T-helper 17 cell (primary cell): ENCODE data around the gene C1QTNF7. TPM values are rescaled to one million over a fixed set of nuclear protein-coding genes. Genes with fewer than 3 reads are reported as not detected.

ENCODE experiments used
- ATAC-seq: fragments of 150-1000 bp; cut with Tn5 transposase; 2 replicates; pipeline ENCODE4 v1.10.0; 2021; ENCODE audit warnings: mild to moderate bottlenecking, moderate library complexity
- DNase-seq, 3 donors: peaks; one replicate each; pipeline versions ENCODE4 v3.0.0 to v3.0.0-alpha.2; 2020 to 2021
- H3K9me3 ChIP-seq: one replicate; pipeline ENCODE4 v1.7.0; 2013; ENCODE audit warnings: low read length, mild to moderate bottlenecking; ENCODE audit not compliant: control insufficient read depth, poor library complexity, severe bottlenecking
- H3K27ac Mint-ChIP-seq: one replicate; pipeline ENCODE4 v1.8.0; 2022; ENCODE audit warnings: mild to moderate bottlenecking, moderate library complexity, mixed read lengths
- H3K27me3 Mint-ChIP-seq: one replicate; pipeline ENCODE4 v1.8.0; 2022; ENCODE audit warnings: mixed read lengths
- H3K36me3 Mint-ChIP-seq: one replicate; pipeline ENCODE4 v1.8.0; 2022; ENCODE audit warnings: low read depth, mixed read lengths
- H3K4me1 Mint-ChIP-seq: one replicate; pipeline ENCODE4 v1.8.0; 2022; ENCODE audit warnings: mild to moderate bottlenecking, mixed read lengths
- H3K4me3 Mint-ChIP-seq: one replicate; pipeline ENCODE4 v1.8.0; 2022; ENCODE audit warnings: mild to moderate bottlenecking, moderate library complexity, mixed read lengths
- total RNA-seq, 4 donors: library from RNA in 2 of 4; stranded (reverse) in 2 of 4; gene quantifications; one replicate each; pipeline ENCODE4 v1.2.3 and lab custom pipeline; 2022 to 2026

Gene C1QTNF7
- total RNA-seq, 2 donors from 2014 or later: not detected

- DNase-seq (no peak), ATAC-seq (no peak)
- H3K4me3 Mint-ChIP-seq: no peak overlapping the region
- H3K27ac Mint-ChIP-seq: no peak overlapping the region
- no peaks in the 10 kb centered on the region for H3K9me3 ChIP-seq
- H3K36me3 Mint-ChIP-seq: peaks cover 3% of the 10 kb centered on the region
- H3K4me1 Mint-ChIP-seq: peaks cover 5% of the 10 kb centered on the region
- H3K27me3 Mint-ChIP-seq: no peaks in the 10 kb centered on the region
Observed at GRCh38 chr4:15420642-15421041, 7.2 kb upstream of the C1QTNF7 start.

DNA sequence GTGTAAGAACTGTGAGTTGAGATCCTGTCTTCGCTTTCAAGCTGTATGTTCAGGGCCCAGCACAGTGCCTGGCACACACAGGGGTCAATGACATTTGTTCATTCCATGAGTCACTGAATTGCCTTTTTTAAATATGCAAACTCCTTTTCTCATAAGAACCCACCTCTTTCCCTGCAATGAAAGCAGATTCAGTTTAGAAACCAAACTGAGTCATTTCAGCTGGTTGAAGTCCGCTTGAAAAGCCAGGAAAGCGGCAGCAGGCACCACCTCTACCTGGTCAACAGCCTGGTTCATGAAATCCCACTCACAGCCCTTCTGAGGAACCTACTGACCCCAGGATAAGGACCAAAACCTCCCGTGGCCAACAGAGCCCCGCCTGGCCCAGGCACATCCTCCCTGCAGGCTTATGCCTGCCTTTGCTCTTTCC, 4.5 kb upstream of the C1QTNF7 start:
- Mint-ChIP-seq H3K27me3 (no peaks in the 10 kb centered on the region), H3K4me1 (peaks cover 5% of the 10 kb centered on the region), H3K27ac (no peak overlapping the region), H3K4me3 (no peak overlapping the region), H3K36me3 (peaks cover 3% of the 10 kb centered on the region)
- no peak for DNase-seq
- no peaks in the 10 kb centered on the region for H3K9me3 ChIP-seq
- no peak for ATAC-seq

- Mint-ChIP-seq H3K27me3 (no peaks in the 10 kb centered on the region), H3K4me3 (no peak overlapping the region), H3K36me3 (peaks cover 3% of the 10 kb centered on the region), H3K4me1 (peaks cover 5% of the 10 kb centered on the region), H3K27ac (no peak overlapping the region)
- H3K9me3 ChIP-seq: no peaks in the 10 kb centered on the region
- DNase-seq (no peak), ATAC-seq (no peak)
Observed at GRCh38 chr4:15425520-15425919, 2.3 kb upstream of the C1QTNF7 start.

DNA sequence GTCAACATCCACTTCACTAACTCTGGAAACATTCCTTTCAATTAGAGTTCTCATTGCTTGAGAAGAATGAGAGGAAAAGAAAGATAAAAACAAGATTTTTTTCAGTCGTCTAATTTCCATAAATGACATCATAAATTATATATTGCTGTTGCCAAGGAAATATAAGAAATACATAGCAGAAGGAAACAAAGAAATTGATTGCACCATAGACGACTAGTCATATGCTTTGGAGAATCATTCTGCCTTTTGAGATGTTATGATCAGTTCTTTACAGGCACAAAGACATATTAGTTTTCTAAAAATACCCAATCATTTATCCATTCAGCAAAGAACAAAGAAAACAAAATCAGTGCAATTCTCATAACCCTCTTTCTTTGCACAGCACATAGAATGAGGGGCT, 672 bp upstream of the C1QTNF7 start:
- Mint-ChIP-seq H3K36me3 (peaks cover 5% of the 10 kb centered on the region), H3K4me3 (no peak overlapping the region), H3K4me1 (peaks cover 5% of the 10 kb centered on the region), H3K27ac (no peak overlapping the region), H3K27me3 (no peaks in the 10 kb centered on the region)
- H3K9me3 ChIP-seq: no peaks in the 10 kb centered on the region
- DNase-seq (no peak), ATAC-seq (no peak)

- Mint-ChIP-seq H3K36me3 (peaks cover 5% of the 10 kb centered on the region), H3K4me3 (no peak overlapping the region), H3K27ac (no peak overlapping the region), H3K27me3 (no peaks in the 10 kb centered on the region), H3K4me1 (peaks cover 5% of the 10 kb centered on the region)
- H3K9me3 ChIP-seq: no peaks in the 10 kb centered on the region
- ATAC-seq (no peak), DNase-seq (no peak)
Observed at GRCh38 chr4:15428611-15429010, 778 bp downstream of the C1QTNF7 start.

GRCh38 chr4:15434091-15434490, 6.3 kb downstream of the C1QTNF7 start:
- Mint-ChIP-seq H3K4me1 (no peaks in the 10 kb centered on the region), H3K36me3 (peaks cover 9% of the 10 kb centered on the region), H3K27me3 (peaks cover 6% of the 10 kb centered on the region), H3K27ac (no peak overlapping the region), H3K4me3 (no peak overlapping the region)
- ATAC-seq (no peak), DNase-seq (no peak)
- H3K9me3 ChIP-seq: no peaks in the 10 kb centered on the region

DNA sequence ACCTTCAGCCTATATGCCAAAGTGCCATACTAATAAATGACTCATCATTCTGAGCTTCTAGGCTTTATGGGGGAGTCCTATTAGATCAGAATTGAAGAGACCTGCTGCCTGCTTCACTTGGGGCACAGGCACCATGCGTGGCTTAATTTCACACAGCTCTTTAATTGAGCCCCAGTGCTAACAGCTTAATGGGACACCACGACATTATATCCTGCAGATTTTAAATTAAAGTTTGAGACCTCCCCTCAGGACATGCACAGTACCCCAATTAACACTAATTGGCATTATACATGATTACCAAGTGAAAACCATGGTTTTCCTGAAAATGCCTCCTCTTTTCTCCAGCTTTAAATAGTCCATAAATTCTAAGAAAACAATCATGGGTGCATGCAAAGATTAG, 6.8 kb downstream of the C1QTNF7 start:
- peaks cover 6% of the 10 kb centered on the region for H3K27me3 Mint-ChIP-seq
- ATAC-seq (no peak), DNase-seq (no peak)
- no peaks in the 10 kb centered on the region for H3K9me3 ChIP-seq
- no peak overlapping the region for H3K4me3 Mint-ChIP-seq
- no peak overlapping the region for H3K27ac Mint-ChIP-seq
- H3K4me1 Mint-ChIP-seq: no peaks in the 10 kb centered on the region
- H3K36me3 Mint-ChIP-seq: peaks cover 9% of the 10 kb centered on the region

DNA sequence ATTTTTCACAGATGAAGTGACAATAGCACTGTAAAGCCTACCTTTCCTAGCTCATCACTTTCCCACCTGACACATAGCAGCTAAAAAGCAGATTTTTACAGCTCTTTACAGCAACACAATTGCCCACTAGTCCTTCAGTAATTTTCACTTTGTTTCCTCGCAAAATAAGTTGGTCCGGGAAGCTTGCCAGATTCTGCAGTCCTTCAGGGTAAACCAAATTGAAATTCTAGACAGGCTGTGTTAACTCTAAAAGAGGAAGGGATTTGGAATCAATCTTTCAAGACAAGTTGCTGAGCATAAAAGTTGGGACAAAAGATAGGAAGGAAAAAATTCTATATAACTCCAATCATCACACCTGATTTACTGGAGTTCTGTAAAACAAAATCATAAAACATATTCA, 8.7 kb downstream of the C1QTNF7 start:
- no peaks in the 10 kb centered on the region for H3K9me3 ChIP-seq
- Mint-ChIP-seq H3K4me1 (no peaks in the 10 kb centered on the region), H3K4me3 (no peak overlapping the region), H3K27ac (no peak overlapping the region), H3K36me3 (peaks cover 9% of the 10 kb centered on the region), H3K27me3 (peaks cover 6% of the 10 kb centered on the region)
- no peak for DNase-seq
- ATAC-seq: no peak

- H3K27me3 Mint-ChIP-seq: peaks cover 6% of the 10 kb centered on the region
- H3K4me3 Mint-ChIP-seq: no peak overlapping the region
- peaks cover 7% of the 10 kb centered on the region for H3K36me3 Mint-ChIP-seq
- no peaks in the 10 kb centered on the region for H3K9me3 ChIP-seq
- ATAC-seq (no peak), DNase-seq (no peak)
- H3K27ac Mint-ChIP-seq: no peak overlapping the region
- no peaks in the 10 kb centered on the region for H3K4me1 Mint-ChIP-seq
Observed at GRCh38 chr4:15438939-15439524, 11.2 kb downstream of the C1QTNF7 start.

DNA sequence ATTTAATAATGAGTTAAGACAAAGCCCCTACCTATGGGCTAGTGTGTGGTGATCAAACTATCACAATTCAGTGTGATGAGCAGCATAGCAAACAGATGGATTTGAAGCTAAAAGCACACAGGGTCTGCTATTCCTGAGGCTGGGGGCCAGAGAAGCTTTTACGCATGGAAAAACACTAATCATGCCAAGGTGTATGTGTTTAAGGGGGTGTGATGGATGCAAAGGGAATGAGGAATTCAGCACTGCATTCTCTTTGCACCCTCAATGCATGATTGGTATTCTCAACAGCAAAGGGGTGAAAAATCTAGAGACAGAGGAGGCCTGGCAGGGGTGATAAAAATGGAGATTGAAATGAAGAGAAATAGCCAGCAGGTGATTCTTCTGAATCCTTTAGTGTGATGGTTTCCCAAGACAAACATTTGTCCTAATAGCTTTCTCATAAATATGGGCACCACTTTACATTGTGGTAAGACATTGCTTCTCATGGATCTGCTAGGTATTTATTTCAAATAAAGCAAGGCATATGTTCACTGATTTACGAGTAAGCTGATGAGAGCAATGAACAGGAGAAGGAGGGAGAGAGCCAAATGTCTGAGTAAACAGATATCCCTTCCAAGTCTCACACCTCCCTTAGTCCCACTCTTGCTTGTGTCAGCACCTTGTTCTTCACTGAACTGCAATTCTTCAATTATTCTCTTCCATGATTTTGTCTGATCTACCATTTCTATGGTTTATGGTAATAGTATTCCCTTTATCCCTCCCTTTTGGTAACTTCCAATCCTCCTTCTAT, 15.7 kb downstream of the C1QTNF7 start:
- DNase-seq (no peak), ATAC-seq (no peak)
- no peak overlapping the region for H3K4me3 Mint-ChIP-seq
- no peak overlapping the region for H3K27ac Mint-ChIP-seq
- H3K9me3 ChIP-seq: no peaks in the 10 kb centered on the region
- no peaks in the 10 kb centered on the region for H3K4me1 Mint-ChIP-seq
- H3K27me3 Mint-ChIP-seq: no peaks in the 10 kb centered on the region
- peaks cover 2% of the 10 kb centered on the region for H3K36me3 Mint-ChIP-seq

GRCh38 chr4:15444276-15444675, 16.4 kb downstream of the C1QTNF7 start:
- Mint-ChIP-seq H3K4me1 (no peaks in the 10 kb centered on the region), H3K27me3 (no peaks in the 10 kb centered on the region), H3K4me3 (no peak overlapping the region), H3K36me3 (no peaks in the 10 kb centered on the region), H3K27ac (no peak overlapping the region)
- no peak for ATAC-seq
- no peaks in the 10 kb centered on the region for H3K9me3 ChIP-seq
- no peak for DNase-seq

DNA sequence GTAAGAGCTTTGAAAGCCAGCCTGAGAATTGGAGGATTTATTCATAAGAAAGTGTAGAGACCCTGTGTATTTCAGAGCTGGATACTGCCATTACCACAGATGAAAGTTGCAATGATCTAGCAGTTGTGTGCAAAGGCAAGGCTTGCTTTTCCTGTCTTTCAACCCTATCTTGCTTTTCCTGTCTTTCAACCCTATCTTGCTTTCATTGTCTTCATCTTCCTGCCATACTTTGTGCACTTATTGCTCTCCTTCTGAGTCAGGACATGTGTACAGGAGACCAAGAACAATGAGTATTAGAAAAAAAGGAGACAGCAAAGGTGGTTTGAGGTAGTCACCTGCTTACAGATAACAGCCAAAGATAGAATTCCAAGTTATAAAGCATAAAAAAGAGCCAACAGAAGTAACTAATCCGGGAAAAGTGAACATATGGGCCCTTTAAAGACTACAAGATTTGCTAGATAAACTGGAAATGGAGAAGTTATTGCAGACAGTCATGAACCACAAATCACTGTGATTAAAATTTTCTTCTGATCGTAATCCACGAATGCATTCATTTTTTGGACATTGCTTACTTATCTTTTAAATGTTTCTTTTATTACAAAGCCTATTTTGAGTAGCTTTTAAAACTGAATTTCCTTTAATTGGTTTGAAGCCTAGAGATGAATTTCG, 17.2 kb downstream of the C1QTNF7 start:
- Mint-ChIP-seq H3K27ac (no peak overlapping the region), H3K27me3 (no peaks in the 10 kb centered on the region), H3K36me3 (no peaks in the 10 kb centered on the region), H3K4me3 (no peak overlapping the region), H3K4me1 (no peaks in the 10 kb centered on the region)
- no peak for ATAC-seq
- DNase-seq: no peak
- H3K9me3 ChIP-seq: no peaks in the 10 kb centered on the region

DNA sequence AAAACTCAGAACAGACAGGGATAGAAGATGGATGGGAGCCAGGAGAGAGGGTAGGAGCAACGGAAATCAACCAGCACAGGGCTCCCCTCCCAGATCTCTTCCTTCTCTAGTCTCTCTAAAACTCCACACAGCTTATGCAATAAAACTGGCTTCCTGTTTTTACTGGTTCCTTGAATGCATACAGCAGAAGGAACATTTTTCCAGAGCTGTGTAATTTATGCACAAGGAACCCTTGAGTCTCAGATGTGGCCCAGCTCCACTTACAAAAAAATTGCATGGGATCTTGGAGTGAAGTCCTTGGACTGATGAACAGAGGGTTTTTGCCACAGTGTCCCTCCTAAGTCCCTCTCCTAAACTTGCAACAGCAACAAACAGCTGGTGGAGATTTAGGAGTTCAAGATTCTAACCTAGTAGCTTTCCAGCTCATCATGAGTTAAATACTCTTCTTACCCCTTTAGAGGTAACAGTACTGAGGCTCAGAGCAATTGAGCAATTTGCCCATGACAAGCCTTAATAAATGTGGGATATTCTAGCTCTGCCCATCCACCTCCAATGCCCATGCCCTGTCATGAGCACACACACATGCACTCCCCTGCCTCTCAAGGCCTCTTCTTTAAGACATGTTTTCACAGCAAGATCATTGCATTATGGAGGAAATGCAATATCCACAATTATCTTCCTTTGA, 23.5 kb downstream of the C1QTNF7 start:
- no peaks in the 10 kb centered on the region for H3K9me3 ChIP-seq
- Mint-ChIP-seq H3K36me3 (no peaks in the 10 kb centered on the region), H3K4me3 (no peak overlapping the region), H3K27me3 (no peaks in the 10 kb centered on the region), H3K27ac (no peak overlapping the region), H3K4me1 (no peaks in the 10 kb centered on the region)
- DNase-seq (no peak), ATAC-seq (no peak)
